SH-SY5Y (cell line): ENCODE measurements around the gene MEIOSIN.

Source experiments
- GATA2 ChIP-seq: IDR thresholded peaks from 2 replicates; pipeline ENCODE4 v1.6.1; 2011; ENCODE audit warnings: mild to moderate bottlenecking, low read depth, low read length
- GATA3 ChIP-seq: IDR thresholded peaks from 2 replicates; pipeline ENCODE4 v1.6.1; 2011; ENCODE audit warnings: low read depth, mild to moderate bottlenecking, low read length, moderate library complexity

MEIOSIN gene

DNA sequence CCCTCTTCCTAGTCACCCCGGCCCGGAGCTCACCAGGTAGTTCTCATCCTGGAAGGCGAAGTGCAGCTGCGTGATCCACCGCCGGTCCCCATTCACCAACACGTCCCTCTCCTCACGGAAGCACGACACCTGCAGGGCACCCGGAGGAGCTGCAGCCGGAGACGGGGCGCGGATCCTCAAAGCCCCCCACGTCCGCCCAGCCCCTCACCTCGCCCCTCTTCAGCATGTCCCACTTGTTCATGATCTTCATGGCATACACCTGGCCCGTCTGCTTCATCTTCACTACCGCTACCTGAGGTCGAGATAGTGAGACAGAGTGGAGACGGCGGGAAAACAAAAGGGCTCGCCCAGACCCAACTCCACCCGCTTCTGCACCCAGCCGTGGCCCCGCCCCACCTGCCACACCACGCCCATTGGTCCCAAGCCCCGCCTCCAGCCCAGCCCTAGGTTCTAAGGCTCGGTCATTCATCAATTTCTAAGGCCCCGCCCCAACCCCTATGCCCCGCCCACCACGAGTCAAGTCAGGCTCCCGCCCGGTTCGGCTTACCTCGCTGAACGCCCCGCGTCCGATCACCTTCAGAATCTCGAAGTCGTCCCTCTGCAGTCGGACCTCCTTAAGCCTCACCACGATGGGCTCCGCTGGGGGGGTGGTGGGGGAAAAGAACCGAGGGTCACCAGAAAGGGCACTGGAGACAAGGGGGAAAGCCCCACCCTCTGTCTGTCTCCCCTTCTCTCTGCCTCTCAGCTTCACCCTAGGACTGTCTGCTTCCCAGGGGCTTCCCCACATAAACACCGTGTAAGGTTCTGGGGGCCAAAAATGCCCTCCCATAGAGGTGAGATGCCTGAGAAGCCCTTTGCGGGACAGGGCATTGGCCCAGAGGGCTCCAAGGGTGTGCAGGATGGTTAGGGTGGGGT lies 46.2 kb downstream of the MEIOSIN start:
- TF ChIP-seq GATA3: no peak
- TF ChIP-seq GATA2: no peak

DNA sequence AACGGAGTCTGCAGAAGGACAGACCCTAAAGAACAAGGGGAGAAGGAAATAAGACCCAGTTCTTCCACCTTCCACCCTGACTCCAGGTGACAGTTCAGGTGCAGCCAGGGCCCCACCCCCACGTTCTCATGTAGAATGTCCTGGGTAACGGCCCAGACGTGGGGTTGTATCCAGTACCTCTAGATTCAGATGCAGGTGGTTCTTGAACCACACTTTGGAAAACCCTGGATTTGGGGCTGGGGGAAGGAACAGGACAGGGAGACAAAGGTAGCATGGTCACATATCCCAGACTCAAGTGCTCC lies 46.9 kb downstream of the MEIOSIN start:
- TF ChIP-seq GATA3 (no peak), GATA2 (no peak)

GRCh38 chr19:45780448-45781213 lies 47.4 kb downstream of the MEIOSIN start:
- no peak for TF ChIP-seq GATA2
- TF ChIP-seq GATA3: no peak

GRCh38 chr19:45781214-45782161 lies 48.2 kb downstream of the MEIOSIN start:
- TF ChIP-seq GATA3 (no peak), GATA2 (no peak)

GRCh38 chr19:45782162-45782691 lies 49.0 kb downstream of the MEIOSIN start, which contains the start of gene DMPK:
DMPK (minus strand) TSS chr19:45782490; CDS start chr19:45782352, 138 bp downstream.
- TF ChIP-seq GATA3 (no peak), GATA2 (no peak)

DNA sequence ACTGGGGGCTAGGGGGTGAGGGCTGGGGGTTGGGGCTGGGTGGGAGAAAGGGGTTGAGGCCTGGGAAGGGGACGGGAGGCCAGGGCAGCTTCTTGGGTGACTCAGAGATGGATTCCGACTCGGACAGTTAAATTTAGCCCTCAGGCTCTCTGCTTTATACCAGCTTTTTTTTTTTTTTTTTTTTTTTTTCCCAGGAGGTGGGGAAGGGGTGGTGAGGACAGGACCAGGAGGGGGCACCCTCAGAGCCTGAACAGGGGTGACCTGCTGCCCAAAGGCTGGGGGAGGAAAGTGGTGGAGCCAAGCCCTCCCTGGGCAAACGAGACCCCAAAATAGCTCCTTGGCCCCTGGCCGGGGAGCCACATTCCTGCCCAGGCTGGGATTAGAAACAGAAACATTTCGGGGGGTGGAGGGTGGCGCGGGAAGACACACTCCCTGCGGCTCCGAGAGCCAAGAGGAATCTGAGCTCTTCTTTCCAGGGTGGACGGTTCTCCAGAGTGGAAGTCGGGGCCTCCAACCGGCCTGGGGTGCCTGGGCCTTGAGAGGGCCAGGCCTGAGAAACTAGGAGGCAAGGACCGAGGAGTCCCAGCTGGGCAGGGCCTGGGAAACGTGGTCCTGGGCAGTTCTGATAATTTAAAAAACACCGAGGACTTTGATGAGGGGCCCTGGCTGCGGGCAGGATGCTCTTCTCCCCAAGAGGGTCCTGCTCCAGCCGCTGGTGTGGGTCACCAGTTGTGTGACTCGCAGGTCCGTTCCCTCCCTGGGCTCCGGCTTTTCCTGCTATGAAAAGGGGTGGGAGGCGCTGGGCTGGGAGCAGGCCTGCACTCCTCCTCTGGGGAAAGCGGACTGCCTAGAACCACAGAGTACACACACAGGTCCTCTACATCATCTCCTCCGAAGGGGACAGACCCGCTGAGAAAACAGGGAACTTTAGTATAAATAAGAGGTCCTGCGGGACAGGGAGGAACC lies 49.9 kb downstream of the MEIOSIN start:
- TF ChIP-seq GATA3 (no peak), GATA2 (no peak)

DNA sequence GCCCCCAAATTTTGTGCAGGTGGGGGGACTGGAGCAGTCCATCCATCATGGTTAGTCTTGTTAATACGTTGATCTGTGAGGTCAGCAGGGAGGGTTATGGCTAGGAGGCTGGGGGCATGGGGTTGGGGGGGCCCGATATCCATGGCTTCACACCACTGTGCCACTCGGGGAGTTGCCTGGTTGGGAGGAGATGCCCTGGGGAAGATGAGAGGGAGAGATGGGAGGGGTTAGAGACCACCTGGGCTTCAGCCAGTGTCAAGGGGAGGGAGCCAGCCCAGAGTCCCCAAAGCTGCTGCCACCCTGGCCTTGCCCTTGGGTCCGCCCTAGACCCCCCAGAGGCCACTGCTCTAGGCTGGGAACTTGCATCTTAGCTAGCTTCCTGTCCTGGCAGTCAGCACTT lies 50.9 kb downstream of the MEIOSIN start:
- no peak for TF ChIP-seq GATA3
- TF ChIP-seq GATA2: no peak

GRCh38 chr19:45785097-45785496 lies 51.9 kb downstream of the MEIOSIN start:
- no peak for TF ChIP-seq GATA3

DNA sequence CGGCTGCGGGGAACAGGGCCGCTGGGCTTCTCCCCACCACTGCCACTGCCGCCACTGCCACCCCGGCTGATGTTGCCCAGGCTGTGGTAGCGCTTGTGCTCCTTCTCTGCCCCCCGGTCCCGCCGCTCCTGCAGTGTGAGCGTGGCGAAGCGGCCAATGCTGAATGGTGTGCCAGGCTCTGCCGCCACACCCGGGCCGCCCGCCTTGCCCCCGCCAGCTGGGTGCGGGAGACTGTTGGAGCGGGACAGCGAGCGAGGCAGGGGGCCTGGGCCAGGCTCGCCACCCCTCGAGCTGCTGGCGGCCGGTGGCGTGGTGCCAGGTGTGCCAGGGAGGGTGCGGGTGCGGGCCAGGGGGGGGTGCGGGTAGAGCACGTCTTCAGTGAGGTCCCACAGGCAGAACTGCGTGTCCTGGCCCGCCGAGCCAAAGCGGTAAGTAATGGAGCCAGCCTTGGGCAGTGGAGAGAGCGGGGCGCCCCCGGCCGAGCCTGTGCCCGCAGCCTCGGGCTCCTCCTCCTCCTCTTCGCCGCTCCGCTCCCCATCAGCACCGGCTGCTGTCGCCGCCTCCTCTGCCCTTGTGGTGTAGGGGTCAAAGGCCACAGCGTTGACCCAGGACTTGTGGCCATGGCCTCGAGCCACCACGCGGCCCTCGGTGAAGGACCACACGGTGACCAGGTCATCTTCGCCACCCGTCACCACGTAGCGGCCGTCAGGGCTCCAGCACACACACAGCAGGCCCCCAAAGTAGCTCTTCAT lies 52.7 kb downstream of the MEIOSIN start:
- TF ChIP-seq GATA3 (no peak), GATA2 (no peak)

DNA sequence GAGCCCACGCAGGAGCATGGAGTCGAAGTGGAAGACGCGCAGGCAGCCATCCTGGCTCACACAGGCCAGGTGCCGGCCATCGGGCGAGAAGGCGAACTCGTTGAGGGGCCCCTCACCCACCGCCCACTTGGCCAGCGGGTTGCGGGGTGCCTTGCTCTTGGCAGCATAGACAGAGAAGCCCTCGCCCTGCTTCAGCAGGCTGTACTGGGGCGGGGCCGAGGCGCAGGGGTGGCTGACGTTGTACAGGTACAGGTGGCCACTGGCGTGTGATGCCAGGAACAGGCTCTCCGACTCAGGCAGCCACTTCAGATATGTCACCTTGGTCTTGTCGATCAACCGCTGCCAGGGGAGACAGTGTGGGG lies 53.3 kb downstream of the MEIOSIN start:
- no peak for TF ChIP-seq GATA2
- TF ChIP-seq GATA3: no peak

- no peak for TF ChIP-seq GATA2
- TF ChIP-seq GATA3: no peak
These were observed 56.0 kb downstream of the MEIOSIN start for GRCh38 chr19:45789035-45789786.
